Mesendoderm (in vitro differentiated cells): Measurements from ENCODE around the gene ESRRG.
A peak's percentile ranks its signal among the peaks of the same experiment; 100 is the strongest.

Experiments
- DNase-seq: peaks from one replicate; pipeline ENCODE4 v3.0.0; 2013
- H2AK5ac ChIP-seq: 2 replicates; pipeline ENCODE4 v1.6.1; 2013; ENCODE audit warnings: low read length, inconsistent platforms
- H2BK120ac ChIP-seq: 2 replicates; pipeline ENCODE4 v1.6.1; 2013; ENCODE audit warnings: low read depth, mild to moderate bottlenecking, low read length, moderate library complexity, mixed read lengths
- H2BK15ac ChIP-seq: replicated peaks from 2 replicates; pipeline ENCODE4 v1.6.1; 2013; ENCODE audit warnings: low read depth, mild to moderate bottlenecking, moderate library complexity
- H2BK5ac ChIP-seq: 2 replicates; pipeline ENCODE4 v1.6.1; 2013; ENCODE audit warnings: low read length, inconsistent platforms
- H3K18ac ChIP-seq: 2 replicates; pipeline ENCODE4 v1.6.1; 2013; ENCODE audit warnings: mild to moderate bottlenecking, low read length, mixed read lengths
- H3K23ac ChIP-seq: one replicate; pipeline ENCODE4 v1.6.1; 2013; ENCODE audit warnings: low read length
- H3K27ac ChIP-seq: 2 replicates; pipeline ENCODE4 v1.5.1; 2013; ENCODE audit warnings: low read depth, mild to moderate bottlenecking, inconsistent platforms, low read length, moderate library complexity
- H3K27me3 ChIP-seq: 2 replicates; pipeline ENCODE4 v1.6.1; 2013; ENCODE audit warnings: low read length, control low read depth, mild to moderate bottlenecking, inconsistent platforms; ENCODE audit not compliant: insufficient read depth, poor library complexity
- H3K36me3 ChIP-seq: 2 replicates; pipeline ENCODE4 v1.6.1; 2013; ENCODE audit warnings: low read length, inconsistent platforms; ENCODE audit not compliant: control insufficient read depth, insufficient read depth
- H3K4ac ChIP-seq: one replicate; pipeline ENCODE4 v1.6.1; 2013; ENCODE audit warnings: low read depth, mild to moderate bottlenecking, low read length, moderate library complexity
- H3K4me1 ChIP-seq: 2 replicates; pipeline ENCODE4 v1.6.1; 2013; ENCODE audit warnings: low read depth, low read length, inconsistent platforms; ENCODE audit not compliant: control insufficient read depth
- H3K4me2 ChIP-seq: 2 replicates; pipeline ENCODE4 v1.6.1; 2013; ENCODE audit warnings: low read length
- H3K4me3 ChIP-seq: 2 replicates; pipeline ENCODE4 v1.5.1; 2013; ENCODE audit warnings: mild to moderate bottlenecking, low read length
- H3K56ac ChIP-seq: one replicate; pipeline ENCODE4 v1.6.1; 2013; ENCODE audit warnings: low read length
- H3K79me1 ChIP-seq: 2 replicates; pipeline ENCODE4 v1.6.1; 2013; ENCODE audit warnings: low read length, inconsistent platforms
- H3K79me2 ChIP-seq: 2 replicates; pipeline ENCODE4 v1.6.1; 2013; ENCODE audit warnings: mild to moderate bottlenecking, low read length; ENCODE audit not compliant: control insufficient read depth, insufficient read depth
- H3K9ac ChIP-seq: 2 replicates; pipeline ENCODE4 v1.6.1; 2013; ENCODE audit warnings: low read length, inconsistent platforms
- H4K5ac ChIP-seq: one replicate; pipeline ENCODE4 v1.6.1; 2013; ENCODE audit warnings: low read length
- H4K8ac ChIP-seq: one replicate; pipeline ENCODE4 v1.6.1; 2013; ENCODE audit warnings: low read depth, mild to moderate bottlenecking, control low read depth, low read length, moderate library complexity
- WGBS: extraction: QIAGEN DNeasy Blood & Tissue Kit; methylation state at CpG from one replicate; pipeline ENCODE4 v1.1.7; 2013; ENCODE audit warnings: low lambda C conversion rate, missing lambda C conversion rate; ENCODE audit not compliant: insufficient coverage; ENCODE audit errors: extremely low coverage; 5-methylcytosine and 5-hydroxymethylcytosine counted together

Gene ESRRG

GRCh38 chr1:216576234-216576937 lies 146.8 kb downstream of the ESRRG start:
- no peaks in the 10 kb centered on the region for H3K4me1 ChIP-seq
- no peak overlapping the region for H3K4me2 ChIP-seq
- H3K27me3 ChIP-seq, result no peaks in the 10 kb centered on the region
- H2BK15ac ChIP-seq, result no peak overlapping the region
- no peak overlapping the region for H3K27ac ChIP-seq
- no peak overlapping the region for H3K4me3 ChIP-seq
- no peak overlapping the region for H2BK120ac ChIP-seq
- H3K36me3 ChIP-seq, result no peaks in the 10 kb centered on the region
- DNase-seq, result no peak
- H4K8ac ChIP-seq, result no peak overlapping the region
- H3K18ac ChIP-seq, result no peak overlapping the region
- H3K56ac ChIP-seq, result no peak overlapping the region
- no peaks in the 10 kb centered on the region for H3K79me1 ChIP-seq
- no peaks in the 10 kb centered on the region for H3K79me2 ChIP-seq
- no peak overlapping the region for H2AK5ac ChIP-seq
- H3K9ac ChIP-seq, result no peak overlapping the region
- H2BK5ac ChIP-seq, result no peak overlapping the region
- no CpG with 5 or more reads among the region's 4 CpGs for WGBS
- no peak overlapping the region for H4K5ac ChIP-seq
- no peak overlapping the region for H3K23ac ChIP-seq
- H3K4ac ChIP-seq, result no peak overlapping the region

- H2BK5ac ChIP-seq, result no peak overlapping the region
- no peak overlapping the region for H2AK5ac ChIP-seq
- H3K79me2 ChIP-seq, result no peaks in the 10 kb centered on the region
- H3K9ac ChIP-seq, result no peak overlapping the region
- H3K27ac ChIP-seq, result no peak overlapping the region
- H3K4me1 ChIP-seq, result no peaks in the 10 kb centered on the region
- no peak overlapping the region for H2BK15ac ChIP-seq
- no peaks in the 10 kb centered on the region for H3K79me1 ChIP-seq
- DNase-seq, result peak; percentile 27
- no peak overlapping the region for H3K4me3 ChIP-seq
- no peak overlapping the region for H3K4me2 ChIP-seq
- no CpG with 5 or more reads among the region's 3 CpGs for WGBS
- no peak overlapping the region for H3K56ac ChIP-seq
- no peak overlapping the region for H3K4ac ChIP-seq
- no peak overlapping the region for H2BK120ac ChIP-seq
- no peak overlapping the region for H4K8ac ChIP-seq
- H3K27me3 ChIP-seq, result no peaks in the 10 kb centered on the region
- no peak overlapping the region for H3K23ac ChIP-seq
- H3K36me3 ChIP-seq, result no peaks in the 10 kb centered on the region
- no peak overlapping the region for H4K5ac ChIP-seq
- H3K18ac ChIP-seq, result no peak overlapping the region
Observed at GRCh38 chr1:216566641-216567205, 156.5 kb downstream of the ESRRG start.

GRCh38 chr1:216563087-216563486 lies 160.1 kb downstream of the ESRRG start:
- Histone ChIP-seq H3K27ac (no peak overlapping the region), H3K56ac (no peak overlapping the region), H3K4ac (no peak overlapping the region), H3K79me1 (no peaks in the 10 kb centered on the region), H3K79me2 (no peaks in the 10 kb centered on the region), H4K8ac (no peak overlapping the region), H2BK15ac (no peak overlapping the region), H2BK120ac (no peak overlapping the region), H3K4me3 (no peak overlapping the region), H3K27me3 (no peaks in the 10 kb centered on the region), H3K9ac (no peak overlapping the region), H3K18ac (no peak overlapping the region), H3K36me3 (no peaks in the 10 kb centered on the region), H3K23ac (no peak overlapping the region), H4K5ac (no peak overlapping the region), H2AK5ac (no peak overlapping the region), H3K4me2 (no peak overlapping the region), H3K4me1 (no peaks in the 10 kb centered on the region), H2BK5ac (no peak overlapping the region)
- DNase-seq, result no peak
- WGBS, result no CpG with 5 or more reads among the region's 8 CpGs

- no peak overlapping the region for H3K4me2 ChIP-seq
- no peaks in the 10 kb centered on the region for H3K79me2 ChIP-seq
- H2AK5ac ChIP-seq, result no peak overlapping the region
- H3K36me3 ChIP-seq, result no peaks in the 10 kb centered on the region
- H3K56ac ChIP-seq, result no peak overlapping the region
- H3K4me1 ChIP-seq, result no peaks in the 10 kb centered on the region
- H3K9ac ChIP-seq, result no peak overlapping the region
- no peak overlapping the region for H3K27ac ChIP-seq
- no peaks in the 10 kb centered on the region for H3K79me1 ChIP-seq
- H3K27me3 ChIP-seq, result no peaks in the 10 kb centered on the region
- no peak overlapping the region for H2BK5ac ChIP-seq
- H3K4me3 ChIP-seq, result no peak overlapping the region
- no peak overlapping the region for H3K18ac ChIP-seq
- H4K8ac ChIP-seq, result no peak overlapping the region
- H3K23ac ChIP-seq, result no peak overlapping the region
- no peak overlapping the region for H2BK120ac ChIP-seq
- no CpG with 5 or more reads among the region's 3 CpGs for WGBS
- DNase-seq, result peak; percentile 29
- no peak overlapping the region for H3K4ac ChIP-seq
- H4K5ac ChIP-seq, result no peak overlapping the region
- no peak overlapping the region for H2BK15ac ChIP-seq
Observed at GRCh38 chr1:216562383-216562782, 160.8 kb downstream of the ESRRG start.

- H3K79me2 ChIP-seq, result no peaks in the 10 kb centered on the region
- no peak overlapping the region for H4K5ac ChIP-seq
- no peaks in the 10 kb centered on the region for H3K27me3 ChIP-seq
- H3K4me3 ChIP-seq, result no peak overlapping the region
- no peak overlapping the region for H2BK5ac ChIP-seq
- no peak overlapping the region for H3K9ac ChIP-seq
- H3K56ac ChIP-seq, result no peak overlapping the region
- H3K27ac ChIP-seq, result no peak overlapping the region
- no peaks in the 10 kb centered on the region for H3K4me1 ChIP-seq
- H3K79me1 ChIP-seq, result no peaks in the 10 kb centered on the region
- no peak overlapping the region for H3K4me2 ChIP-seq
- no peak overlapping the region for H2AK5ac ChIP-seq
- H2BK15ac ChIP-seq, result no peak overlapping the region
- no CpG with 5 or more reads among the region's 11 CpGs for whole genome bisulfite sequencing
- no peaks in the 10 kb centered on the region for H3K36me3 ChIP-seq
- no peak overlapping the region for H2BK120ac ChIP-seq
- H3K4ac ChIP-seq, result no peak overlapping the region
- no peak for DNase-seq
- H3K23ac ChIP-seq, result no peak overlapping the region
- H3K18ac ChIP-seq, result no peak overlapping the region
- no peak overlapping the region for H4K8ac ChIP-seq
Observed at GRCh38 chr1:216560527-216560926, 162.7 kb downstream of the ESRRG start.

- Histone ChIP-seq H3K27ac (no peak overlapping the region), H3K18ac (no peak overlapping the region), H3K79me1 (no peaks in the 10 kb centered on the region), H2AK5ac (no peak overlapping the region), H3K4me2 (no peak overlapping the region), H3K4me1 (no peaks in the 10 kb centered on the region), H3K4ac (no peak overlapping the region), H2BK120ac (no peak overlapping the region), H3K79me2 (no peaks in the 10 kb centered on the region), H3K23ac (no peak overlapping the region), H2BK5ac (no peak overlapping the region), H4K8ac (no peak overlapping the region), H4K5ac (no peak overlapping the region), H3K4me3 (no peak overlapping the region), H2BK15ac (no peak overlapping the region), H3K56ac (no peak overlapping the region), H3K36me3 (no peaks in the 10 kb centered on the region), H3K27me3 (no peaks in the 10 kb centered on the region), H3K9ac (no peak overlapping the region)
- no peak for DNase-seq
- WGBS, result 100% methylated on average over 1 of the region's 3 CpGs
Observed at GRCh38 chr1:216559359-216559758, 163.9 kb downstream of the ESRRG start.
